Measurements from ENCODE around the gene NUP98.
A peak's percentile ranks its signal among the peaks of the same experiment; 100 is the strongest.

Gene NUP98

DNA sequence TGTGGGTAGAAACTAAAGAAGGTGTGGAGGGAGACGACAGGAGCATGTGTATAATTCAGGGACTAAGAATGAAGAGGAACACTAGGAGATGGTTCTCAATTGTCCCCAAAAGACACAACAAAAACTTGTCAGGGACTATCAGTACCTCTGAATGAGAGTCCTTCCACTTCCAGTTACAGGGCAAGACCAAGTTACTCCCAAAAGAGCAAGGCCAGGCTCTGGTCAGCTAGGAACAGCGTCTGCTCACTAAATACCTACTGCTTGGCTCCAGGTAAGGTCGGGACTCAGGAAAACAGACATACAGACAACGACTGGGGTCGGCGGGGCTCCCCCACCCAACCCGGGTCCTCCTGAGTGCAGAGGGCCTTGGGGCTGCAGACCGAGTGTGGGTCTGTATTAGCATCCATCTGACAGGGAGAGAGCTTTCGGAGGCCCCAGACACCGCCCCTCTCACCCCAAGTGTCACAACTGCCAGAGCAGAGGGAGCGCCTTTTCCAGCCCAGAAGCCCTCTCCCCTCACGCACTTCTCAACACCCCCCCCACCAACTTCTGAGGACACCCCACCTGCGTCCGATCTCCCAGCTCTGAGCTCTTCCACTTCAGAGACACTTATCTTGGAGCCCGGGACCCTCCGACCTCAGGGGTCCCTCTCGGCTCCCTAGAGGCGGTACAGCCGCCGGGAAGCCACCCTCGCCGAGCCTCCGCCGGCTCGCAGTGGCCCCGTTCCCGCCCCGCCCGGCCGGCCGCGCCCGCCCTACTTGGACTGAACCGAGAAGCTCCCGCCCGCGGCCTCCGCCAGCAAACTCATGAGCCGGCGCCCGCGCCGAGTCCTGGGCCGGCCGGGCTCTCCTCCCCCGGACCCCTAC lies 42.9 kb upstream of the NUP98 start:
- no peak for DNase-seq (ENCODE audit: low read depth)
- peak overlapping the region; percentile 79 for H3K4me3 ChIP-seq (ENCODE audit: low read depth, low read length)
- TF ChIP-seq, protein P1, sequence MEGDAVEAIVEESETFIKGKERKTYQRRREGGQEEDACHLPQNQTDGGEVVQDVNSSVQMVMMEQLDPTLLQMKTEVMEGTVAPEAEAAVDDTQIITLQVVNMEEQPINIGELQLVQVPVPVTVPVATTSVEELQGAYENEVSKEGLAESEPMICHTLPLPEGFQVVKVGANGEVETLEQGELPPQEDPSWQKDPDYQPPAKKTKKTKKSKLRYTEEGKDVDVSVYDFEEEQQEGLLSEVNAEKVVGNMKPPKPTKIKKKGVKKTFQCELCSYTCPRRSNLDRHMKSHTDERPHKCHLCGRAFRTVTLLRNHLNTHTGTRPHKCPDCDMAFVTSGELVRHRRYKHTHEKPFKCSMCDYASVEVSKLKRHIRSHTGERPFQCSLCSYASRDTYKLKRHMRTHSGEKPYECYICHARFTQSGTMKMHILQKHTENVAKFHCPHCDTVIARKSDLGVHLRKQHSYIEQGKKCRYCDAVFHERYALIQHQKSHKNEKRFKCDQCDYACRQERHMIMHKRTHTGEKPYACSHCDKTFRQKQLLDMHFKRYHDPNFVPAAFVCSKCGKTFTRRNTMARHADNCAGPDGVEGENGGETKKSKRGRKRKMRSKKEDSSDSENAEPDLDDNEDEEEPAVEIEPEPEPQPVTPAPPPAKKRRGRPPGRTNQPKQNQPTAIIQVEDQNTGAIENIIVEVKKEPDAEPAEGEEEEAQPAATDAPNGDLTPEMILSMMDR (IDR thresholded peaks at IDR 0.05; ENCODE audit: control insufficient read depth, extremely low read depth, insufficient read depth) = no peak

DNA sequence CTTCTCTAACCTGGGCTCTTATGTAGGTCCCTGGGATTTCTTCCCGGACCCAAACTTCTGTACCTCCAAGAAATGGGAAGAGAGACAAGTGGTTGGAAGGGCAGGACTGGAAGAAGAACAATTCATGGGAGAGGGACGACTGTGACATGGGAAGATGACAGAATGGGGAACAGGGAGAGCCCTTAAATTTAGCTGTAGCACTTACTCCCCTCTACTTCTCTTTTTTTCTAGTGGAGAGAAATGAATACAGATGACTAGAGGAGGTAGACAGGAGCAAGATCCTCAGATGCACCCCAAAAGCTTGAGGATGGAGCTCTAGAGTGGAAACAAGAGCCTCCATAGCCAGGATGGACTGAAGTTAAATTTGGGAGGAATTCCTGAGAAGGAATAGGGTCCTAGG lies 41.1 kb upstream of the NUP98 start:
- no peak overlapping the region for H3K4me3 ChIP-seq (ENCODE audit: low read depth, low read length)
- TF ChIP-seq, protein P1 (IDR thresholded peaks at IDR 0.05; ENCODE audit: control insufficient read depth, extremely low read depth, insufficient read depth) = no peak
- DNase-seq (ENCODE audit: low read depth) = no peak

DNA sequence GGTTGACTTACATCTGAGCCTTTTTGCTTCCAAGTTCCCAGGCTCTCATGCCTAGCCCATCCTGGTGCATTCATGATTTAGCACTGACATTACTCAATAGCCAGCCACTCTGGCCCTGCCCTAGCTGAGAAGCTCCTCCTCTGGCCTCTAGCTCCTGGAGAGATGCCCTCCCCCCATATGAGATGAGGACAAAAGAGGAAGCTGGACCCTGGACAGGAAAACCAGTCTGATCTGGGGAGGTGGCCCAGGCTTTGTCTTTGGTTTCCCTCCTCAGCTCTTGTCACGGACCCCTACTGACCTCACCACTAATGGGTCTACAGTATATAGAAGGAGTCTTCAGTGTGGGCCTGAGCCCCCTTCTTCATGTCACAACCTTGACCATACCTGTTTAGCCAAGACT lies 40.4 kb upstream of the NUP98 start:
- TF ChIP-seq, protein P1 (IDR thresholded peaks at IDR 0.05; ENCODE audit: control insufficient read depth, extremely low read depth, insufficient read depth) = no peak
- no peak overlapping the region for H3K4me3 ChIP-seq (ENCODE audit: low read depth, low read length)
- no peak for DNase-seq (ENCODE audit: low read depth)

DNA sequence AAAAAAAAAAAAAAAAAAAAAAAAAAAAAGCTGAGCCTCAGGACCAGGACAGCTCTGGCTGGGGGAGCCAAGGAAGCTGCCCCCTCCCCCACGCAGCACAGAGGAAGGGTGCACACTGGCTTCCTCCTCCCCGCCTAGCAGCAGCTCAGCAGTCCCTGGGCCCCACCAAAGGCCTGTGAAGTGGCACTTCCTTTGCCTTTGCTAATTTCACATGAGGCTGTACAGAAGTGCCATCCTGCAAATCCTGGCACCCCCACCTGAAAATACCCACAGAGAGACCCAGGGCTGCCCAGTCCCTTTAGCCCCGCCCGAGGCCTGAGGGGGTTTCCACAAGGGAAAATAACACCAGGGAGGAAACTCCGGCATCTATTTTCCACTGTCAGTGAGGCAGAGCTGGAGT lies 39.5 kb upstream of the NUP98 start:
- DNase-seq (ENCODE audit: low read depth) = no peak
- H3K4me3 ChIP-seq (ENCODE audit: low read depth, low read length) = no peak overlapping the region
- TF ChIP-seq, protein P1 (IDR thresholded peaks at IDR 0.05; ENCODE audit: control insufficient read depth, extremely low read depth, insufficient read depth) = no peak

DNA sequence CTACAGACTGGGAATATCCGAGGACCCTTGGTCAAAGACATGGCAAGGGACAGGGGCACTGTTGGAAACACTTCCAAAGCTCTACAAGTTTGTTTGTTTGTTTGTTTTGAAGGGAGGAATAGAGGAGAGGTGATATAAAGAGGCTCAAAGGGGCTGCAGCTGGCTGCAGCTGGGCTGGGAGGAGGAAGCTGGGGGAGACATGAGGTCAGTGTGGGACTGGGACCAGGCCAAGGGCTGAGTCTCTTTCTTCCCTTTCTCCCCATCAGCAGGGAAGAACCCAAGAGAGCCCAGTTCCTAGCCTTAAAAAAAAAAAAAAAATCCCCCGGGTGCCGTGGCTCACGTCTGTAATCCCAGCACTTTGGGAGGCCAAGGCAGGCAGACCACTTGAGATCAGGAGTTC lies 38.4 kb upstream of the NUP98 start:
- DNase-seq (ENCODE audit: low read depth) = no peak
- H3K4me3 ChIP-seq (ENCODE audit: low read depth, low read length) = no peak overlapping the region
- TF ChIP-seq, protein P1 (IDR thresholded peaks at IDR 0.05; ENCODE audit: control insufficient read depth, extremely low read depth, insufficient read depth) = no peak

DNA sequence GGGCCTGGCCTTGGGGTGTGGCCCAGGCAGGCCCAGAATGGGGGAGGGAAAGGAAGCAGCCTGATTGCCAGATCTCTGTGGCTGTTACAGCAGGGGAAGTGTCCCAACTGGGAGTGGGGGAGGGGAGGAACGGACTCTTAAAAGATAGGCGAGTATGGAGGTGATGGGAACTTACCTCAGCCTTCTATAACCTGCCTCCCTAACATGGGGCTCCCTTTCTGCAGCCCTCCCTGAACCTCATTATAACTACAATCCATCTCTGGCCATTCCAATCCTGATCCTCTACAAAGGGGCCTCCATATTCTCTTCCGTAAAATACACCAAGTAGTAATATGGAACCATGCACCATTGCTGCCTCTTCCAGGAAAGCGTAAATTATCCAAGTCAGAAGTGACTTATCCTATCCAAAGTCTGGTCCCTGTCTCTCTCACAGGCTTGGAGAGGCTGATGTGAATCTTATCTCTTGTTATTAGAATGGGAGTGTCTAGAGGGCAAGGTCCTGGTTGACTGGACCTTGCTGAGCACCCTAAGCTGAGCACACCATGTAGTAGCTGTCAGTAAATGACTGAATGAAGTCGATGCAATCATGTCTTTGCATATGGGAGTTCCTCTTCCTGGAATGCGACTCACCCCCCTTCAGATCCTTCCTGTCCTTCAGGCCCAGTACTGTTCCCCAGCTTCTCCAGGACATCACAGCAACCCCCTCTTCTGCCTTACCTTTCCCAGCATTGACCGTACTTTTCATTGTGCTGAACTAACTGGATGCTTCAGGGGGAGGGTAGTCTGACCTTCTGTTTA lies 37.5 kb upstream of the NUP98 start:
- TF ChIP-seq, protein P1 (IDR thresholded peaks at IDR 0.05; ENCODE audit: control insufficient read depth, extremely low read depth, insufficient read depth) = no peak
- H3K4me3 ChIP-seq (ENCODE audit: low read depth, low read length) = no peak overlapping the region
- no peak for DNase-seq (ENCODE audit: low read depth)
